Measurements from ENCODE around the gene GNAT1.

Gene GNAT1

GRCh38 chr3:50174947-50175524, 16.4 kb upstream of the GNAT1 start:
- in situ Hi-C loops (cut with HindIII; ENCODE audit: low sequenced_read_pairs): loop anchor here (25.0 kb wide), 1 partner anchor 613 kb away; the partner anchor contains the start of gene BSN

- in situ Hi-C loops (cut with HindIII; ENCODE audit: low sequenced_read_pairs): loop anchor here (25.0 kb wide), 1 partner anchor 615 kb away; the partner anchor contains the start of gene BSN
Observed at GRCh38 chr3:50177346-50177745, 14.1 kb upstream of the GNAT1 start.

DNA sequence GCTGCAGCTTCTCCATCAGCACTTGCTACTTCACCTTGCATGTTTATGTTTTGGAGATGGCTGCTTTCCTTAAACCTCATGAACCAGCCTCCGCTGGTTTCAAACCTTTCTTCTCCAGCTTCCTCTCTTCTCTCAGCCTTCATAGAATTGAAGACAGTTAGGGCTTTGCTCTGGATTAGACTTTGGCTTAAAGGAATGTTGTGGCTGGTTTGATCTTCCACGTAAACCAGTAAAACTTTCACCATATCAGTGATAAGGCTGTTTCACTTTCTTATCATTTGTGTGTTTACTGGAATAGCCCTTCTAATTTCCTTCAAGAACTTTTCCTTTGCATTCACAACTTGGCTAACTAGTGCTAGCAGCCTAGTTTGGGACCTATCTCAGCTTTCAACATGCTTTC, 11.7 kb upstream of the GNAT1 start:
- in situ Hi-C loops (cut with HindIII; ENCODE audit: low sequenced_read_pairs): loop anchor here (5.0 to 25.0 kb wide), 3 partner anchors 63 to 617 kb away; partner anchors contain the start of gene BSN

GRCh38 chr3:50181985-50182384, 9.4 kb upstream of the GNAT1 start:
- in situ Hi-C loops (cut with HindIII; ENCODE audit: low sequenced_read_pairs): loop anchor here (5.0 to 25.0 kb wide), 3 partner anchors 60 to 620 kb away; partner anchors contain the start of gene BSN

- in situ Hi-C loops (cut with HindIII; ENCODE audit: low sequenced_read_pairs): loop anchor here (5.0 to 25.0 kb wide), 3 partner anchors 60 to 620 kb away; partner anchors contain the start of gene BSN
Observed at GRCh38 chr3:50182533-50183099, 8.8 kb upstream of the GNAT1 start.

DNA sequence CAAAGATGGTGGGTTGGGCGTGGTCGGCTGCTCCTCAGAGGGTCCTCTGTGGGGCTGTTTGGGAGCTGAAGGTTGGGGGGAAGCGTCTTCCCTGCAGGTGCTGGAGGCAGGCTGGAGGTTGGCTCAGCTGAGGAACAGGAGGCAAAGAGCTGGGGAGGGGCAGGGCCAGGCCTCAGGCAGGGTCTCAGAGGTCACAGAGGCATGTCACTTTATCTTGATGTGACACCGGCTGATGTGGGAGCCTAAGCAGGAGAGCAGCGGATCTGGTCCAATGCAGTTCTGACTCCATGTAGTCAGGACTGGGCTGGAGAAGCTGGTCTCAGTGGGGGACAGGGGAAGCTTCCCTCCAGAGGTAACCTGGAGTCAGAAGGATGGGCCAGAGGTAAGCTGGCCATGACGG, 7.7 kb upstream of the GNAT1 start:
- in situ Hi-C loops (cut with HindIII; ENCODE audit: low sequenced_read_pairs): loop anchor here (5.0 to 25.0 kb wide), 3 partner anchors 59 to 621 kb away; partner anchors contain the start of gene BSN

DNA sequence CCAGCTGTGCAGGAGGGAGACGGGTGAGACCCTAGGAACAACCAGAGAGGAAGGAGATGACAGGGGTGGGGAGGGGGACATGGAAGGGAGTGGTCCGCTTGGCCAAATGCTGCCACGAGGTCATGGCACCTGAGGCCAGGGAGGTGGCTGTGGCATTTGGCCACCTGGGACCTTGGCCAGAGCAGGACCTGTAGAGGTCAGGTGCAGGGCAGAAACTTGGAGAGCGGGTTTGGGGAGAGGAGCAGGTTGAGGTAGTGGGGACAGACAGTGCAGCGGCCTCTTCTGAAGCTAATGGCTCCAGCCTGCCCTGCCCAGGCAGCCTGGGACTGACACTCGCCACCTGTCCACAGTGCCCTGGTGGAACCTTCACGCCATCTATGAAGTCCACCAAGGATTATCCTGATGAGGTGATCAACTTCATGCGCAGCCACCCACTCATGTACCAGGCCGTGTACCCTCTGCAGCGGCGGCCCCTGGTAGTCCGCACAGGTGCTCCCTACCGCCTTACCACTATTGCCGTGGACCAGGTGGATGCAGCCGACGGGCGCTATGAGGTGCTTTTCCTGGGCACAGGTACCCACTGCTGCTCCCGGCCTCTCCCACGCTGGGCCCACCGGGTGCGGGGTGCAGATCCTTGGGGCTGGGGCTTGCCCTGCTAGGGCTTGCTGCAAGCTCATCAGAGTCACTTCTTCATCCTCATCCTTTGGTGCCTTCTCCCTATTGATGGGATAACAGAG, 7.0 kb upstream of the GNAT1 start:
- in situ Hi-C loops (cut with HindIII; ENCODE audit: low sequenced_read_pairs): loop anchor here (5.0 to 25.0 kb wide), 3 partner anchors 58 to 622 kb away; partner anchors contain the start of gene BSN

DNA sequence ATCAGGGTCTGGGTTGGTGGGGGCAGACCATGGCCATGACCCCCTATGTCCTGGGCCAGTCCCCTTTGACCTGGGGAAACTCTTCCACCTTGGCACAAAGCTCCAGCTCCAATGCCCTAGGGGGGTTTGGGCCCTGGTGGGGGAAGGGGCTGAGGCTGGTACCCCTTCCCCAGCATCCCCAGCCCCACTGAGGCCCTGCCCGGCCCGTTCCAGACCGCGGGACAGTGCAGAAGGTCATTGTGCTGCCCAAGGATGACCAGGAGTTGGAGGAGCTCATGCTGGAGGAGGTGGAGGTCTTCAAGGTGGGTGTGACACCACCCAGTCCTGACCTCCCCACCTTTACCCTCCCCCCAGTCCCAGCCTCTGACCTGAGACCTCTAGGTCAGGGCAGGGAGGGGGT, 6.2 kb upstream of the GNAT1 start:
- in situ Hi-C loops (cut with HindIII; ENCODE audit: low sequenced_read_pairs): loop anchor here (10.0 to 25.0 kb wide), 2 partner anchors 70 to 623 kb away; partner anchors contain the start of gene BSN

DNA sequence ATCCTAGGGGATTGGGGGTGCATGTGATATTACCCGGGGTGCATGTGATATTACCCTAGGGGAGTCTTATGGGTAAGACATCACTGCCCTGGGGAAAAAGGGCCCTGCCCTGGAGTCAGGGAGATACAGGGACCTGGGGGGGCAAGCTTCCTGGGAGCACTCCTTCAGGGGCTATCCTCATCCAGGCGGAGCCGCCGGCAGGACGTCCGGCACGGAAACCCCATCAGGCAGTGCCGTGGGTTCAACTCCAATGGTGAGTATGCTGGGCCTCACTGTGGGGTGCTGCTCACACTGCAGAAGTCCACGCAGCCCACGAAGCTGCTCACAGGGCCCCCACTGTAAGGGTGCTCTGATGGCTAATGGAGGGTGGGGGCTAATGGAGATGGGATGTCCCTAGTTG, 5.3 kb upstream of the GNAT1 start:
- in situ Hi-C loops (cut with HindIII; ENCODE audit: low sequenced_read_pairs): loop anchor here (10.0 to 25.0 kb wide), 2 partner anchors 71 to 624 kb away; partner anchors contain the start of gene BSN

- in situ Hi-C loops (cut with HindIII; ENCODE audit: low sequenced_read_pairs): loop anchor here (10.0 to 25.0 kb wide), 2 partner anchors 73 to 625 kb away; partner anchors contain the start of gene BSN
Observed at GRCh38 chr3:50187750-50188149, 3.7 kb upstream of the GNAT1 start.

DNA sequence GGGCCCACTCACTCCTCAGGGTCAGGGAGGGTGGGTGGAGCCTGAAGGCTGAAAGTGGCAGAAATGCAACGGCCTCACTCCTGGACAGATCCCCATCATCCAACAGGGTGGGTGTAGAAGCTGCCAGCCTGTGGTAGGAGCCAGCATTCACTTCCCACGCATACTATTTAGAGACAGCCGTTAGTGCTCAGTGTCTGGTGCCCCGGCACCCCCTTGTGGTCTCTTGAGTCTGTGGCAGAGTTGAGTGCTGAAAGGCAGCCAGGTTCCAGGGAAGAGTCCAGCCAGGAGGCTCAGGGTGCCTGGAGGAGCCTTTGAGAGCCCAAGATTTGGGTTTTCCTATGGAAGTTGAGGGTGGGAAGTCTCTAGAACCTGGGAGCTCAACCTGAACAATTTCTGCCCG, 2.1 kb upstream of the GNAT1 start:
- in situ Hi-C loops (cut with HindIII; ENCODE audit: low sequenced_read_pairs): loop anchor here (10.0 to 25.0 kb wide), 2 partner anchors 74 to 627 kb away; partner anchors contain the start of gene BSN

DNA sequence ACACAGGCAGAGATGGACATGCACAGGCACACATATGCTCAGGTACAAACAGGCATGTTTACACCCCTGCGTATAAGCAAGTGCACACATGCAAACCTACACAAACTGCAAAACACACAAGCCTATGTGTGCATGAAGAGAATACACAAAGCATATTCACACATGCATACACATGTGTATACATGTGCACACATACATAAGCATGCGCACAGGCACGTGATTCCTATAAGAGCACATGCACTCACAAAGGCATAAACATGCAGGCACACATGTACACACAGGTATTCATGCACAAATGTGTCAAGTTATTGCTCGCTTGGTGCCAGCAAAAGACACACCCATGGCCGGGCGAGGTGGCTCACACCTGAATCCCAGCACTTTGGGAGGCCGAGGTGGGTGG, 1.4 kb upstream of the GNAT1 start:
- in situ Hi-C loops (cut with HindIII; ENCODE audit: low sequenced_read_pairs): loop anchor here (10.0 to 25.0 kb wide), 2 partner anchors 75 to 628 kb away; partner anchors contain the start of gene BSN

DNA sequence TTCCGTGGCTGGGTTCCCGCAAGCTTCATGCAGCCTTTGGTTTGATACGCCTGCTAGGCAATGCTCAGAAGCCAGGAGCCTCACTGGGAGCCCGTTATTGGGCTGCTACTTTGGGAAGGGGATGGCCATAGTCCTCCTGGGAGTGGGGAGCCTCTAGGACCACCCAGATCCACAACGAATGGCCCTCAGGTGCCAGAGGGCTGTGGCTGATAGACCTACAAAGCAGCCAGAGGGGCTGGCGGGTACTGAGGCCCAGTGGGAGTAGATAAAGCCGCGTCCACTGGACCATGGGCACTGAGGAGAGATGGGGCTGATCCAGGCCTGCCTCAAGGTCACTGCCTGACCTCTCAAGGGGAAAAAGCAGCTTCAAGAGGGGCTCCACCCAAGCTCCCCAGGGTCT, 714 bp downstream of the GNAT1 start:
- in situ Hi-C loops (cut with HindIII; ENCODE audit: low sequenced_read_pairs): loop anchor here (25.0 kb wide), 1 partner anchor 630 kb away; the partner anchor contains the start of gene BSN

DNA sequence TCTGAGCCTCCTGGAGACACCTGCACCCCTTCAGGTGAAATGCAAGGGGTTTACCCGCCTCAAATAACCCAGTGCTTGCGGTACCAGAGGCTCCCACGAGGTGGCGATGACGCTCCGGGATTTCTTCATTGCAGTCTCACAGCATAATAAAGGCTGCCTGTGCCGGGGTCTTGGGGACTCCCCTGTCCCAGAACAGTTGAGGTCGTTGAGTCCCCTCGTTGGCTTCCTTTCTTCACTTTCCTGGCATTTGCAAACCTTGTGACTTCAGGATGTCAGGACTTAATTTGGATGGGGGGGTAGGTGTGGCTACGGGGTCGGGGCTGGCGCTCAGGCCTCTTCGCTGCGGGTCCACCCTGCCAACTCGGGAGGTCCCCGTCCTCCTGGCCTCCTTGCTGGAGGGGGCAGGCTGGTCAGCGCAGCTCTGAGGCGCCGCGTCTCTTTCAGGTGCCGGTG, 1.3 kb downstream of the GNAT1 start:
- in situ Hi-C loops (cut with HindIII; ENCODE audit: low sequenced_read_pairs): loop anchor here (25.0 kb wide), 1 partner anchor 630 kb away; the partner anchor contains the start of gene BSN

DNA sequence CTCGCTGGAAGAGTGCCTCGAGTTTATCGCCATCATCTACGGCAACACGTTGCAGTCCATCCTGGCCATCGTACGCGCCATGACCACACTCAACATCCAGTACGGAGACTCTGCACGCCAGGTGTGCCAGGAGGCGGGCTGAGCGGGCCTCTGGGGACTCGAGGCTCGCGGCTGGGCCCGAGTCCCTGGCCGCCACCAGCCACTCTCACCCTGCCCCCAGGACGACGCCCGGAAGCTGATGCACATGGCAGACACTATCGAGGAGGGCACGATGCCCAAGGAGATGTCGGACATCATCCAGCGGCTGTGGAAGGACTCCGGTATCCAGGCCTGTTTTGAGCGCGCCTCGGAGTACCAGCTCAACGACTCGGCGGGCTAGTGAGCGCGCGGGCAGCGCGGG, 1.9 kb downstream of the GNAT1 start:
- in situ Hi-C loops (cut with HindIII; ENCODE audit: low sequenced_read_pairs): loop anchor here (25.0 kb wide), 1 partner anchor 631 kb away; the partner anchor contains the start of gene BSN

DNA sequence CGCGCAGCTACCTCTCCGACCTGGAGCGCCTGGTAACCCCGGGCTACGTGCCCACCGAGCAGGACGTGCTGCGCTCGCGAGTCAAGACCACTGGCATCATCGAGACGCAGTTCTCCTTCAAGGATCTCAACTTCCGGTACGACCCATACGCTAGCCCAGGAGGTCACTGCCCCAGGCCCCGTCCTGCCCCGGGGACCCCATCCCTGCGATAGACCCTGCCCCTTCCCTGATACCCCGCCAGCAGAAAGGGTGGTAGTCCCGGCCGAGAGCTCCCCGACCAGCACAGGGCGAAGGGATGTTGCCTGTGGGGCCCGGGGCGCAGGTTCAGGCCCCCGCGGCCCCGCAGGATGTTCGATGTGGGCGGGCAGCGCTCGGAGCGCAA, 2.3 kb downstream of the GNAT1 start:
- in situ Hi-C loops (cut with HindIII; ENCODE audit: low sequenced_read_pairs): loop anchor here (25.0 kb wide), 1 partner anchor 631 kb away; the partner anchor contains the start of gene BSN

GRCh38 chr3:50194128-50194902, 2.9 kb downstream of the GNAT1 start:
- in situ Hi-C loops (cut with HindIII; ENCODE audit: low sequenced_read_pairs): loop anchor here (25.0 kb wide), 1 partner anchor 632 kb away; the partner anchor contains the start of gene BSN

DNA sequence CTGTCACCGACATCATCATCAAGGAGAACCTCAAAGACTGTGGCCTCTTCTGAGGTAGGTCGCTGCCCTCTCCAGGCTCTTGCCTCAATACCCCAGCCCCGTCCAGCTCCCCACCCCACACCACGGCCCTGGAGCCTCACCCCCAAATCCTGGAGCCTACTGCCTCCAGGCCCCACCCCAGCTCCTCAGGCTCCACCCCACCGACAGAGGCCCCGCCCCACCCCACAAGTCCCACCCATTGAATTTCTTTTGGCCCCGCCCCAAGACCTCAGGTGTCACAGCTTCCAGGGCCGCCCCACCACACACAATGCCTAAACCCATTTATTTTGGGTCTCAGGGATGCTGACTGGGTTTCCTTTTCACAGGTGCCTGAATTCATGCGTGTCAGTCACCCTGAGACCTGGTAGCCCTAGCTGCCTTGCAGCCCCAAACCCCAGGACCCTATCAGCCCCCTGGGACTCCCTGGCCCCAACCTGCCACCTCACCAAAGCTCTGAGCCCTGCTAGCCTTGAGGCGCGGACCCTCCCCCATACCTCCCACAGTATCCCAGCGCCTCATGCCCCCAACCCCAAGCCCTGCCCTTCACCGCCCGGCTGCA, 3.6 kb downstream of the GNAT1 start:
- in situ Hi-C loops (cut with HindIII; ENCODE audit: low sequenced_read_pairs): loop anchor here (25.0 kb wide), 1 partner anchor 633 kb away; the partner anchor contains the start of gene BSN

- in situ Hi-C loops (cut with HindIII; ENCODE audit: low sequenced_read_pairs): loop anchor here (25.0 kb wide), 1 partner anchor 633 kb away; the partner anchor contains the start of gene BSN
Observed at GRCh38 chr3:50195501-50196252, 4.3 kb downstream of the GNAT1 start.

Data from DLD1 (cell line).